ENCODE results near the gene CHGA.

GRCh38 chr14:92970271-92970670 is 47.3 kb downstream of the CHGA start:
- TF ChIP-seq CTCF (IDR thresholded peaks at IDR 0.05; ENCODE audit: low read depth, low read length, missing input control) (no peak), ATF3 (IDR thresholded peaks at IDR 0.05) (no peak), YY1 (IDR thresholded peaks at IDR 0.05) (no peak), MAX (IDR thresholded peaks at IDR 0.05) (no peak), RXRA (IDR thresholded peaks at IDR 0.05) (no peak), TAF1 (conservative IDR thresholded peaks at IDR 0.05) (no peak), ZBTB33 (IDR thresholded peaks at IDR 0.05) (no peak), FOXA1 (IDR thresholded peaks at IDR 0.05) (no peak), RAD21 (IDR thresholded peaks at IDR 0.05) (no peak), SP1 (IDR thresholded peaks at IDR 0.05) (no peak), JUND (IDR thresholded peaks at IDR 0.05) (no peak), EGR1 (IDR thresholded peaks at IDR 0.05; ENCODE audit: low read depth in 2 of 2) (no peak), HNF4A (conservative IDR thresholded peaks at IDR 0.05) (no peak), REST (IDR thresholded peaks at IDR 0.05) (no peak)

All from liver (tissue), 3 donors.